GM12878 (cell line): ENCODE results near the gene DNAJC18. TPM values are rescaled to one million over a fixed set of nuclear protein-coding genes. Genes with fewer than 3 reads are reported as not detected.

Experiments used
- DPF2 ChIP-seq: fragments of 450-650 bp; IDR thresholded peaks from 2 replicates; pipeline ENCODE4 v1.6.1; 2017; ENCODE audit warnings: mild to moderate bottlenecking
- E2F8 ChIP-seq: fragments of 450-650 bp; IDR thresholded peaks from 2 replicates; pipeline ENCODE4 v1.6.1; 2018; ENCODE audit warnings: mild to moderate bottlenecking, low read depth, moderate library complexity; ENCODE audit not compliant: partially characterized antibody
- IKZF1 ChIP-seq: fragments of 450-650 bp; conservative IDR thresholded peaks from 2 replicates; pipeline ENCODE4 v1.6.1; 2017; ENCODE audit warnings: antibody characterized with exemption, mild to moderate bottlenecking
- KAT2A ChIP-seq: conservative IDR thresholded peaks from 2 replicates; pipeline ENCODE4 v1.6.1; 2011; ENCODE audit warnings: low read depth, low read length; ENCODE audit not compliant: control insufficient read depth
- MTA3 ChIP-seq: IDR thresholded peaks from 2 replicates; pipeline ENCODE4 v1.6.1; 2012; ENCODE audit warnings: low read length, inconsistent platforms, borderline replicate concordance
- MXI1 ChIP-seq: fragments of 150-350 bp; IDR thresholded peaks from 2 replicates; pipeline ENCODE4 v1.6.1; 2011; ENCODE audit warnings: low read depth, mild to moderate bottlenecking, inconsistent platforms, low read length, improper control_type of control experiment
- PKNOX1 ChIP-seq: fragments of 450-650 bp; IDR thresholded peaks from 2 replicates; pipeline ENCODE4 v1.6.1; 2016; ENCODE audit warnings: mild to moderate bottlenecking
- PML ChIP-seq: IDR thresholded peaks from 2 replicates; pipeline ENCODE4 v1.6.1; 2012; ENCODE audit warnings: low read length, inconsistent platforms
- POLR2AphosphoS2 ChIP-seq: IDR thresholded peaks from 2 replicates; pipeline ENCODE4 v1.6.1; 2011; ENCODE audit warnings: low read depth, mild to moderate bottlenecking, low read length, improper control_type of control experiment, moderate library complexity
- POLR2AphosphoS5 ChIP-seq: IDR thresholded peaks from 2 replicates; pipeline ENCODE4 v1.6.1; 2011; ENCODE audit warnings: mild to moderate bottlenecking, low read length, inconsistent platforms
- RAD21 ChIP-seq: IDR thresholded peaks from 2 replicates; pipeline ENCODE4 v1.6.1; 2011; ENCODE audit warnings: mild to moderate bottlenecking, low read depth, low read length, moderate library complexity; ENCODE audit not compliant: insufficient read depth
- RCOR1 ChIP-seq: conservative IDR thresholded peaks from 2 replicates; pipeline ENCODE4 v1.6.1; 2012; ENCODE audit warnings: low read depth, low read length, improper control_type of control experiment
- RFX5 ChIP-seq: IDR thresholded peaks from 2 replicates; pipeline ENCODE4 v1.6.1; 2011; ENCODE audit warnings: low read depth, low read length, improper control_type of control experiment
- SIN3A ChIP-seq: IDR thresholded peaks from 2 replicates; pipeline ENCODE4 v1.6.1; 2012; ENCODE audit warnings: low read depth, low read length, improper control_type of control experiment
- SMAD1 ChIP-seq: fragments of 450-650 bp; IDR thresholded peaks from 2 replicates; pipeline ENCODE4 v1.6.1; 2018; ENCODE audit warnings: mild to moderate bottlenecking, low read depth; ENCODE audit not compliant: partially characterized antibody
- ZBTB33 ChIP-seq: fragments of 450-650 bp; IDR thresholded peaks from 2 replicates; pipeline ENCODE4 v1.6.1; 2017; ENCODE audit warnings: mild to moderate bottlenecking
- ZNF274 ChIP-seq: IDR thresholded peaks from one replicate; pipeline ENCODE4 v1.8.0; 2011; ENCODE audit not compliant: insufficient read length, insufficient read depth
- ZNF384 ChIP-seq: IDR thresholded peaks from 2 replicates; pipeline ENCODE4 v1.6.1; 2012; ENCODE audit warnings: low read depth, mild to moderate bottlenecking, low read length, improper control_type of control experiment, borderline replicate concordance
- polyA plus RNA-seq, 11 experiments: library from polyadenylated mRNA; depleted of rRNA in 4 of 11; unstranded in 6 of 11; stranded (reverse) in 5 of 11; fragments of >200 nt; fragmentation: Nextera tagmentation in 4 of 11; fragmentation: Illumina TruSeq in 1 of 11; extraction: Ambion mirVana in 4 of 11; extraction: Trizol in 1 of 11; gene quantifications; 1 replicate in 1 of 11; 2 replicates in 10 of 11; pipeline versions ENCODE4 v1.2.1 to v1.2.3, GENCODE V29; 2011 to 2016; ENCODE audit warnings: inconsistent platforms in 2 of 11, missing spikeins in 2 of 11, low read depth in 1 of 11
- total RNA-seq, 4 experiments: library from RNA; depleted of rRNA in 3 of 4; stranded (reverse); fragments of >200 nt in 3 of 4; fragmentation: Illumina TruSeq in 1 of 4; extraction: Trizol in 1 of 4; gene quantifications; 2 replicates each; pipeline versions ENCODE4 v1.2.1 to v1.2.3, GENCODE V29; 2013 to 2021
- TF ChIP-seq, protein P1 (sequence below): fragments of 450-650 bp; formaldehyde crosslinking; IDR thresholded peaks from 2 replicates; pipeline ENCODE4 v1.4.0; 2020; ENCODE audit warnings: mild to moderate bottlenecking, moderate library complexity

The DNAJC18 gene
- total and polyA plus RNA-seq, 10 of the 15 experiments (the other 5 are each of a cell fraction or from before 2014, with no cell fraction given): 6.4 to 26.7 (median 17.7) TPM

- TF ChIP-seq PKNOX1: no peak
- TF ChIP-seq ZNF384: no peak
- TF ChIP-seq RCOR1: no peak
- TF ChIP-seq POLR2AphosphoS2: no peak
- TF ChIP-seq POLR2AphosphoS5: no peak
- peak; percentile 39; the same call in 1 of the 2 replicates for TF ChIP-seq RAD21
- no peak for TF ChIP-seq ZBTB33
- no peak for TF ChIP-seq MTA3
- TF ChIP-seq IKZF1: peak; percentile 20; the same call in 1 of the 2 replicates
- no peak for TF ChIP-seq KAT2A
- no peak for TF ChIP-seq ZNF274
- no peak for TF ChIP-seq SIN3A
- no peak for TF ChIP-seq SMAD1
- TF ChIP-seq RFX5: no peak
- TF ChIP-seq, protein P1, sequence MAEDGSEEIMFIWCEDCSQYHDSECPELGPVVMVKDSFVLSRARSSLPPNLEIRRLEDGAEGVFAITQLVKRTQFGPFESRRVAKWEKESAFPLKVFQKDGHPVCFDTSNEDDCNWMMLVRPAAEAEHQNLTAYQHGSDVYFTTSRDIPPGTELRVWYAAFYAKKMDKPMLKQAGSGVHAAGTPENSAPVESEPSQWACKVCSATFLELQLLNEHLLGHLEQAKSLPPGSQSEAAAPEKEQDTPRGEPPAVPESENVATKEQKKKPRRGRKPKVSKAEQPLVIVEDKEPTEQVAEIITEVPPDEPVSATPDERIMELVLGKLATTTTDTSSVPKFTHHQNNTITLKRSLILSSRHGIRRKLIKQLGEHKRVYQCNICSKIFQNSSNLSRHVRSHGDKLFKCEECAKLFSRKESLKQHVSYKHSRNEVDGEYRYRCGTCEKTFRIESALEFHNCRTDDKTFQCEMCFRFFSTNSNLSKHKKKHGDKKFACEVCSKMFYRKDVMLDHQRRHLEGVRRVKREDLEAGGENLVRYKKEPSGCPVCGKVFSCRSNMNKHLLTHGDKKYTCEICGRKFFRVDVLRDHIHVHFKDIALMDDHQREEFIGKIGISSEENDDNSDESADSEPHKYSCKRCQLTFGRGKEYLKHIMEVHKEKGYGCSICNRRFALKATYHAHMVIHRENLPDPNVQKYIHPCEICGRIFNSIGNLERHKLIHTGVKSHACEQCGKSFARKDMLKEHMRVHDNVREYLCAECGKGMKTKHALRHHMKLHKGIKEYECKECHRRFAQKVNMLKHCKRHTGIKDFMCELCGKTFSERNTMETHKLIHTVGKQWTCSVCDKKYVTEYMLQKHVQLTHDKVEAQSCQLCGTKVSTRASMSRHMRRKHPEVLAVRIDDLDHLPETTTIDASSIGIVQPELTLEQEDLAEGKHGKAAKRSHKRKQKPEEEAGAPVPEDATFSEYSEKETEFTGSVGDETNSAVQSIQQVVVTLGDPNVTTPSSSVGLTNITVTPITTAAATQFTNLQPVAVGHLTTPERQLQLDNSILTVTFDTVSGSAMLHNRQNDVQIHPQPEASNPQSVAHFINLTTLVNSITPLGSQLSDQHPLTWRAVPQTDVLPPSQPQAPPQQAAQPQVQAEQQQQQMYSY: no peak
- TF ChIP-seq DPF2: 0 out of 2 replicates have a peak, but pooled peaks have one; percentile 22
- TF ChIP-seq MXI1: no peak
- TF ChIP-seq E2F8: no peak
- no peak for TF ChIP-seq PML
Measured at GRCh38 chr5:139394123-139394653, 45.1 kb downstream of the DNAJC18 start (continued).
